ENCODE results near the gene FGF5.
"Not testable (repeated sequence)": the region's sequence is repeated elsewhere in the genome, so short reads cannot be mapped to it uniquely, and the experiment has no call there.

The FGF5 gene

DNA sequence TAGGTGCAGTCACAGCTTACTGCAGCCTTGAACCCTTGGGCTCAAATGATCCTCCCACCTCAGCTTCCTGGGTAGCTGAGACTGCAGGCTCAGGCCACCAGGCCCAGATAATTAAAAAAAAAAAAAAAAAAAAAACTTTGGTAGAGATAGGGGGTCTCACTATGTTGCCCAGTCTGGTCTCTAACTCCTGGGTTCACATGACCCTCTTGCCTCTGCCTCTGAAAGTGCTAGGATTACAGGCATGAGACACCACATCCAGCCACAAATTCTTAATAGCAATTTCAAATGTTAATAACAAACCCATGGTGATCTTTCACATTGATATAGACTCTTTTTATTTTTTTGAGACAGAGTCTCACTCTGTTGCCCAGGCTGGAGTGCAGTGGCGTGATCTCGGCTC, 12.3 kb upstream of the FGF5 start:
- DNase-seq = no peak

- DNase-seq = no peak
Observed at GRCh38 chr4:80255329-80256095, 11.0 kb upstream of the FGF5 start.

DNA sequence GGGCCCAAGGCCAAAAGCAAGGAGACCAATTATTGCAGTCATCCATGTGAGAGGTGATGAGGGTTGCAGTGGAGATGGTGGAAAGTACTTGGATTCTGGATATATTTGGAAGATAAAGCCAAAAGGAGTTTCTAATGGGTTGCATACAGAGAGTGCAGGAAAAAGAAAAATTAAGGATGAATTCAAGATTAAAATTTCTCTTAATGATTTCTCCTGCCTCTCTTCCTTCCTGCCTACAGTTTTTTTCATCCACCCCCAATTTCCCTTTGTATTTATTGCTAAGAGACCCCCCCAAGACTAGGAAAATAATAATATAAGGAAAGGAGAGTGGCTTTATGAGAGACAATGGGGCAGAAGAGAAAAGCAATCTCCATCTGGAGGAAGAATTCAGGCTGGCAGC, 8.6 kb upstream of the FGF5 start:
- DNase-seq = no peak

DNA sequence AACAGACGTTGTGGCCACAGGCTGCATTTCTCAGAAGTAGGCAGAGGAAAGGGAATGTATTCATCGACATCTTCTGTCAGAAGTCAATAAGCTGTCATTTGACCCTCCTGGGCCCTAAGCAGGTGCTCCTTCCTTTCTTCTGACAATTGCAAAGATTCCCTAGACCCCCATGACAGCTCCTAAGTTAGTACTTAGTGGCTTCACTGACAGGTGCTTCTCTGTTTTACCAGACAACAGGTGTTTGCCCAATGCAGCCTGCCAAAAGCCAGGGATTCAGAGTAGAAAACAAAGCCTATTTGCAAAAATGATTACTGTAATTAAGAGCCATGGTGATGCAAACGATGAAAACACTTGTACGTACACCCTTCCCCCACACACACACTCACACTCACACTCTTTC, 7.5 kb upstream of the FGF5 start:
- DNase-seq = no peak

DNA sequence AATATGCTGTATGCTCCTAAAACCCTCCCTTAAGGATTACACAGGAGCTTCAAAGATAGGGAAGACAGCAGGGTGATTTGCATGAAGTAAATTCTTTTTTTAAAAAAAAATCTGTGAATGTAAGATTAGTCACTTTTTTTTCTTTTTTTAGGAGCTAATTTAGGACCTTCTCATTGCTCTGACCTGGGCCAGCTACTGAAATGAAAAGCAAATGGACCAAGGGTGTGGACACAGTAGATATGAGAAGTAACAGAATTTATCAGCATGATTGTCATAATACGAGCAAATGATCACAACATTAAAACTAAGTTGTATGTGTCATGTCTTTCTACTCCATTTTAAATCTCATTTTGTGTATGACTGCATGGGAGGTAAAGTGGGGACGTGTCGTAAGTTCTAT, 6.6 kb upstream of the FGF5 start:
- DNase-seq = no peak

DNA sequence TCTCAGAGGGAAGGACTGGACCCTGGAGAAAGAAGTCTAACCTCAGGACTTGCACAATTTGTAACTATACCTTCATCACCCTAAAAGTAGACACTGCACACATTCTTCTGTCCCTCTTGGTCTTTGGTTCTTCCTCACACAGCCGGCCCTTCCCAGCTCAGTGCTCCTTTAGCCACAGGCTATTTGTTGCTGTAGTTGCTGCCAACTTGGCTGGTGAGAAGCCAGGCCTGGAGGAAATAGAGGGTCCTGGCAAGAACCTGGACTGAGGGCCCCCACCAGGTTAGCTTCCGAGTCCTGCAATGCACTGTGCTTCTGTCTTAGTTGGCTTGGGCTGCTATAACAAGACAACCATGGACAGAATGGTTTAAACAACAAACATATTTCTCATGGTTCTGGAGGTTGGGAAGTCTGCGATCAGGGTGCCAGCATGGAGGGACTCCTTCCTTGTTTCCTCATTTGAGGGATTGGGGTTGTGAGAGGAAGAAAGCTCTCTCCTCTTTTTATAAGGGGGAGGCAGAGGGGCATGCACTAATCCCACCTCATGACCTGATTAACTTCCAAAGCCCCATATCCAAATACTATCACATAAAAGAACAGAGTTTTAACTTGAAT, 4.4 kb upstream of the FGF5 start:
- DNase-seq = no peak

GRCh38 chr4:80263541-80264351, 2.7 kb upstream of the FGF5 start:
- no peak for DNase-seq

DNA sequence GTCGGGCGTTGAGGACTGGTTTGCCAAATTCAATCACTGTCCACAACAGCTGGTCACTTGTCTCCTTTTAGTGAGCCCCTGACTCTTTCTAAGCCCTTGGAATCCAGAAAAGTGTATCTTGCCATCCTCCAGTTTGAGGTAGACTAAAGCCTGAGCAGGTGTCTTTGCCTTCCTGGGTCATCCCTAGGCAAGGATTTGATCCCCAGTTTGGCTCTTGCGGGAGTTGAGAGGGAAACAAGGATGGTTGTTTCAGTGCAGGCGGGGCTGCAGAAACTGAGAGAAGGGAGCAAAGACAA, 2.2 kb upstream of the FGF5 start:
- no peak for DNase-seq

DNA sequence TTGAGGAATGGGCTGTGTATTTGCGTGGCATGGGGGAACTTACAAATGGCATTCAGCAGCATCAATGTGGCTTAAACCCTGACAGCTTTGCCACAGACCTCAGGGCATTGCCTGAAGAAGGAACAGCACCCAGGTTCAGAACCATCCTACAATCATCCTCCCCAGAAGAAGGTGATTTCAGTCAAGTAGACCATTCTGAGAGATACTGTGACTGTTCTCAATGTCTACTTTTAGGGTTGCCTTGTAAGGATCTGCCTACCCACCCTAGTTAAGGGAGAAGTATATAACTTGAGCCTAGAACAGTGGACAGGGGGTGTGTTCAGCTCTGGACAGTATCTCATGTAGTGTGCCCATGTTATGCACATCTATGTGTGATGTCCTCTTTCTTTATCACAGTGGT, 1.6 kb upstream of the FGF5 start:
- DNase-seq = no peak

GRCh38 chr4:80265571-80266252, 752 bp upstream of the FGF5 start:
- DNase-seq = no peak

DNA sequence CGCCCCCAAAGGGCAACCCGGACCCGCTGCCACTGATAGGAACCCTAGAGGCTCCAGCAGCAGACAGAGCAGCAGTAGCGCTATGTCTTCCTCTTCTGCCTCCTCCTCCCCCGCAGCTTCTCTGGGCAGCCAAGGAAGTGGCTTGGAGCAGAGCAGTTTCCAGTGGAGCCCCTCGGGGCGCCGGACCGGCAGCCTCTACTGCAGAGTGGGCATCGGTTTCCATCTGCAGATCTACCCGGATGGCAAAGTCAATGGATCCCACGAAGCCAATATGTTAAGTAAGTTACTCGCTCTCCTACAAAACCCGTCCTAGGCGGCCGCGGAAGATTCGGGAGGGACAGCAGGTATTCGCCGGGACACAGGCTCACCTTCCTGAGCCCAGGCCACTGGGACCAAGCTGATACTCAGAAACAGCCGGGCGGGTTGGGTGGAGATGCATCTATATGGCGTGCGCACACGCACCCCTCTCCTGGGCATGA, 477 bp downstream of the FGF5 start:
- no peak for DNase-seq

GRCh38 chr4:80268081-80268823, 1.8 kb downstream of the FGF5 start:
- DNase-seq = no peak

DNA sequence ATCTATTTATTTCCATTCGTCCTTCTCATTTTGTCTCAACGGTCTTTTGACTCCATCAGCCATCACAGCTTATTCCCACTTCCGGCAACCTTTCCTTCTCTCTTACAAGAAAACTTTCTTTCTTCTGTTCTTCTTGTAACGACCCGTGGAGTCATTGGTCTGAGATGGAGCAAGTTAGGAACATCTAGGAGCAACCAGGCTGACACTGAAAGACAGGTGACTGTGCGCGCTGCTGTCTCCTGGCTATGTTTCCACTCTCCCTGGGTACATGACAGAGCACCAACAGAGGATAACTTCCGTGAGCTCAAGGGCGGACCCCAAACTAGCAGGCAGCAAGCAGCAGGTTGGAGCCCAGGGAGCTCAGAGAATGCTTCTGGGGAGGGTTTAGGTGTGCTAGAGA, 2.5 kb downstream of the FGF5 start:
- no peak for DNase-seq

DNA sequence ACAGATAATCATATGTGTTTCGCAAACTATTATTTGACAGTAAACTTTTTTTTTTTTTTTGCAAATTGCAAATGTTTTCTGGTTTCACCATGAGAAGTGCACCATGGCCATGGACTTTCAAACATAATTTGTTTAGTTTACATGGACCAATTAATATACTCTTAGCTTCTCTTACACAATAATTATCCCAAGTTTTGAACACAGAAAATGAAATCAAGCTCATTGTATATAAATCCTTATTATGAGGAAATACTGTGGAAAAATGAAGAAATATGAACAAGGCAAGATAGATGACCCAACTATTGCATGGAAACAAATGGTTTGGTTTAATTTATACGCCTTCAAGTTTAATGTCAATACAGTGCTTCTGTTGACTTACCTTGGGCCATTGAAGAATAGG, 3.9 kb downstream of the FGF5 start:
- DNase-seq = no peak

DNA sequence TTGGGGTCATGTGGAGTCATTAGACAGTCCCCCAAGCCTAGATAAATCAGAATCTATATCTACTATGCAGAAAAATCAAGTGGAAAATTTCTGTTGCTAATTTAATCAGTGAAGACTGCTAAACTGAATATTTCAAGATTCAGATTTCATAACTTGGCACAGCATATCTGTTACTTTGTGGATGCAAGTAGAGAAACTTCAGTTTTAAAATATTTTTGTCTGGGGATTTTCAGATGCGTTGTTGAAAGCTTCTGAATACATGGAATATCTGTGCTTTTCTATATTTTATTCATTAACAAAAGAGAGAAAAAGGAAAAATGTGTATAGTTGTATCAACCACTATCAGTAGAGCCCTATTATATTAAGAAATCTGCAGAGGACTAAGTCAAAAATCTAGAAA, 4.4 kb downstream of the FGF5 start:
- no peak for DNase-seq

DNA sequence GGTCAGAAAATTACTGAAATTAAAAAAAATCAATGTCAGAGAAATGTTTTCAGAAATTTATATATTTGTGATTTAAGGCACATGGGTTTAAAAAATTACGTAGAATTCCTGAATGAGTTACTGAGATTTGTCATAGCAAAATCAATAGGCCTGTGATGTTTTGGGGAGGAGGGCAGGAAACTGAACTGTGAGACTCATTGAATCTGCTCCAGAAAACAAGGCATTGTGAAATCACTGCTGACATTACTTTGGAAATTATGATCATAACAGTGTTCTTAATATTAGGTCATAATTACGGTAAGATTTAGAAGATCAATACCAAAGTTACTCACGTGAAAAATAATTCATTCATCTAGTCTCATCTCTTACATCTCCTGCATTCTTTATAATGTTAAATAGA, 5.3 kb downstream of the FGF5 start:
- DNase-seq = no peak

DNA sequence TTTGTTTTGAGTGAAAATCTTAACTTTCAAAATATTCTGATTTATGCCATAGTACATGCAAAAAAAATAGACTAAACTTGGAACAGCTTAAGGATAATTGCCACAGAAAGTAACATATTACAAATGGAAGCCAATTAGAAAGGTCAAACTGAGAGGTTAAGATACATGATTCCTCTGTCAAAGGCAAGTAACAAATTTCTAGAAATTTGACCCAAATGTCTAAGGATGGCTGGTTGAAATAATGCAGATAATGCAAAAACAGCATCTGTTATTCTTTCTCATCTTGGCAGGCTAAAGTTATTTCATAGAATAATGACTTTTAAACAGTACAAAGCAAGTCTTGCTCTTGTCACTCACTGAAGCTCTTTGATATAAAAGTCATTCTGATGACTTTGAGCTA, 10.5 kb downstream of the FGF5 start:
- no peak for DNase-seq

DNA sequence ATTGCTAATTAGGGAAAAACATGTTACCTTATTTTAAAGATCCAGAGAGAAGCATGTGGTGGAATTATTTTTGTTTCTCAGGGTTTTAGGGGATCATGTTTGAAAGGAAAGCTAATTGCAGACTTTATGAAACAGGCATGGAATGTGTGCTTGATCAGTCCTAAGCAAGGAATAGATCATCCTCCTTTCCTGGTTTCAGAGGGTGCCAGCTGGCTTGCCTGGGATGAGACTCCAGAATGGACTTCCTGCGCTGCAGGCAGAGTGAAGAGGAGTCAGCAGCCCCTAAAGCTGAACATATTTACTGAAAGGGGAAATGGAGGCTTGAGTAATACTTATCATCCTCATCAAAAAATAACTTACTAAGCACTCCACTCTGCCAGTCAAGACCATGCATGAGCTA, 13.3 kb downstream of the FGF5 start:
- no peak for DNase-seq

DNA sequence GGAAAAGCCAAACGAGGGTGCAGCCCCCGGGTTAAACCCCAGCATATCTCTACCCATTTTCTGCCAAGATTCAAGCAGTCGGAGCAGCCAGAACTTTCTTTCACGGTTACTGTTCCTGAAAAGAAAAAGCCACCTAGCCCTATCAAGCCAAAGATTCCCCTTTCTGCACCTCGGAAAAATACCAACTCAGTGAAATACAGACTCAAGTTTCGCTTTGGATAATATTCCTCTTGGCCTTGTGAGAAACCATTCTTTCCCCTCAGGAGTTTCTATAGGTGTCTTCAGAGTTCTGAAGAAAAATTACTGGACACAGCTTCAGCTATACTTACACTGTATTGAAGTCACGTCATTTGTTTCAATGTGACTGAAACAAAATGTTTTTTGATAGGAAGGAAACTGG, 20.0 kb downstream of the FGF5 start:
- DNase-seq = no peak

DNA sequence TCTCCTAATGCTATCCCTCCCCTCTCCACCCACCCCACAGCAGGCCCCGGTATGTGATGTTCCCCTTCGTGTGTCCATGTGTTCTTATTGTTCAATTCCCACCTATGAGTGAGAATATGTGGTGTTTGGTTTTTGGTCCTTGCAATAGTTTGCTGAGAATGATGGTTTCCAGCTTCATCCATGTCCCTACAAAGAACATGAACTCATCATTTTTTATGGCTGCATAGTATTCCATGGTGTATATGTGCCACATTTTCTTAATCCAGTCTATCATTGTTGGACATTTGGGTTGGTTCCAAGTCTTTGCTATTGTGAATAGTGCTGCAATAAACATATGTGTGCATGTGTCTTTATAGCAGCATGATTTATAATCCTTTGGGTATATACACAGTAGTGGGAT, 24.2 kb downstream of the FGF5 start:
- not testable (repeated sequence) for DNase-seq

GRCh38 chr4:80294206-80294605, 27.7 kb downstream of the FGF5 start:
- no peak for DNase-seq

GRCh38 chr4:80295336-80295735, 28.9 kb downstream of the FGF5 start:
- DNase-seq = no peak

- no peak for DNase-seq
Observed at GRCh38 chr4:80295826-80296225, 29.4 kb downstream of the FGF5 start.

All from DMS79 treated with DMSO at 0.1 percent for 48 hours (cell line).